GM18499 (cell line): Measurements from ENCODE around the gene IRX1.

Source experiments
- ATAC-seq: cut with Tn5 transposase; IDR thresholded peaks from one replicate; pipeline ENCODE4 v1.9.1; 2021; ENCODE audit warnings: moderate number of reproducible peaks; ENCODE audit not compliant: insufficient read depth, unreplicated experiment

The IRX1 gene

DNA sequence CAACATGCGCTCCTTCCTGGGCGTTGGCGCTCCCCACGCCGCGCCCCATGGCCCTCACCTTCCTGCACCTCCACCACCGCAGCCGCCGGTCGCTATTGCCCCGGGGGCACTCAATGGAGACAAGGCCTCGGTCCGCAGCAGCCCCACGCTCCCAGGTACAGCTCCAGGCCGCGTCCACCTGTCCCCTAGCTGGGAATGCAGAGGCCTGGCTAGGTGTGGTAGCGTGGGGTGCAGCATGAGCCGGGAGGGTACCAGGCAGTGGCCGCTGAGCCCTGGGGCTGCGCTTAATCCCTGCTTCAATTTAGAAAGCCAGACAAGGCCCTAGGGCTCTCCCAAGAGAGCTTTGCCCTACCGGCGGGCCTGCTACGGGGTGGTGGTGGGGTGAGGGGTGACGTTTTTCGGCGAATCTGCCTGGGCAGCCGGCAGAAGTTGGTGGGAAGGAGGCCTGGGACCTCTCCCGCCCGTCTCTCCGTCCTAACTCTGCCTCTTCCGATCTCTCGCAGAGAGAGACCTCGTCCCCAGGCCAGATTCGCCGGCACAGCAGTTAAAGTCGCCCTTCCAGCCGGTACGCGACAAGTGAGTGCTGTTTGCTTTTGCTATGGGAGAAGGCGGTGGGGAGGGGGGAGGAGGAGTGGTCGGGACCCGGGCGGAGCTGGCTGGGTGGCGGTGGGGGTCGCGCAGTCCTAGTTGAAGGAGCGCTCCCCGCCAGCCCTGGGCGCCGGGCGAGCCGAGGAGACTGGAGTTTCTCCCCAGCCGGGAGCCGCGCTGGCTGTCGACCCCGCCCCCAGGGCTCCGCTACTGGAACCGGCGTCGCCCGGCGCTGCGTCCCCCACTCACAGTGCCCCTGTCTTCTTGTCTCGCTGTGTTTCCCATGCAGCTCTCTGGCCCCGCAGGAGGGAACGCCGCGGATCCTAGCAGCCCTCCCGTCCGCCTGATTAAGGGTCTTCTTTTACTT, 4.8 kb downstream of the IRX1 start:
- ATAC-seq, result no peak

DNA sequence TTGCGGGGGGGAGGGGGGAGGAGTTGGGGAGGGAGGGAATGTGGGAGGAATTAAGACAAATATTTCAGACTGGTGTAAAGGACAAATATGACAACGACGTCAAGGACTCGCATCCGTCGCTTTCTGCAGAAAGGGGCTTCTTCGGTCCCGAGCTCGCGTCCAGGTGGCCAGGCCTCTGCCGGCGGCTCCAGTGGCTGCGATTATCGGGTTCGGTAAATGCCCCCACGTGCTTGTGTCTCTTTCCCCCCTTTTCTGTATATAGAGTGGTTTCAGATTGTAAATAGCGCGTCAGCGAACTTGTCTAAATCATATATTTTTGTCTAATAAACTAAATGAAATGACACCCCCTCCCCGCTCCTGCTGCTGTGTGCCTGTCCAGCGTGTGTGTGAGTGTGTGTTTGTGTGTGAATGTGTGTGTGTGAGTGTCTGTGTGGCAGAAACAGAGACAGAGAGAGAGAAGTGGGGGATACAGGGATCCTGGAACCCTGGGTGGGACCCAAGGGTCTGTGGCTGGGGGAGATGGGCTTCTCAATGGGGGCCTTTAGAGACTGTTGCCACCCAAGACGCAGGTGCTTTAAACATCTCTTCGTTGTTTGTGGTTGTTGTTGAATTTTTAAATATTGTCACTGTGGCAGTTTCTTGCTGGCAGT, 5.6 kb downstream of the IRX1 start:
- no peak for ATAC-seq

DNA sequence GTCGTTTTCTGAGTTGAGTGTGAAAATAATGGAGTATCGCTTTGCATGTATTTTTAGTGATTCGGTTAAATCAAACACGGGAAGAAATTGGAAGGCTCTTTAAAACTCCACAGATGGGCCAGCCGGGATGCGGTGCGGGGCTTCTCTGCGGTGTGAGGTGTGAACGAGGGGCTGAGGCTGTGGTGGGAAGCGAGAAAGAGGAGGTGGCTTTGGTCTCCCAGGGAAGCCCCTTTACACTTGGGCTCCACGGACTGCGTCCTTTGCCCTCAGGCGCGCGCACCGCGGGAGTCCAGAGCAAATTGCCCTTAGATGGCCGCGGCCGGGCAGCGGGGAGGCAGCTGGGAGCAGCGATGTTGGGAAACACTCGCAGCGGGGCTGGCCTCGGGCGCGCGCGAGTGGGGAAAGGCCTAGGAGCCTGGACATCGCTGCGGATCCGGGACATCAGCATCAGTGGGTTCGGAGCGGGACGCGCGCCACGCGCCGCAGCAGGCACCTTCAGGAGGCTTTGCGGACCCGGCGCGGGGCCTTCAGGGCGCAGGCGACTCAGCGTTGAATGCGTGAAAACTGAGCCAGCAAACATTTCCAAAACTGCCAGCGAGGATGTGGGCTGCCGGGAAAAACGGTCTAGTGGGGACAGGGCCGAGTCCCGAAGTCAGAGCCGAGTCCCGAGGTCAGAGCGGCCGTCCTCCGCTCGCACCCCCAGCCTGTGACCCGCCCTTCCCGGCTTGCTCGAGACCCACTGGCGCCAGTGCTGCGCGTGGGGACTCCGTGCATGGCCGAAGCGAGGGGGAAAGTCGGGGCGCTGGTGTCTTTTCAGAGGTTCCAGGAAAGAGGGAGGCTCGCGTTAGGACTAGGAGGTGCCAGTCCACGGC, 6.5 kb downstream of the IRX1 start:
- no peak for ATAC-seq

DNA sequence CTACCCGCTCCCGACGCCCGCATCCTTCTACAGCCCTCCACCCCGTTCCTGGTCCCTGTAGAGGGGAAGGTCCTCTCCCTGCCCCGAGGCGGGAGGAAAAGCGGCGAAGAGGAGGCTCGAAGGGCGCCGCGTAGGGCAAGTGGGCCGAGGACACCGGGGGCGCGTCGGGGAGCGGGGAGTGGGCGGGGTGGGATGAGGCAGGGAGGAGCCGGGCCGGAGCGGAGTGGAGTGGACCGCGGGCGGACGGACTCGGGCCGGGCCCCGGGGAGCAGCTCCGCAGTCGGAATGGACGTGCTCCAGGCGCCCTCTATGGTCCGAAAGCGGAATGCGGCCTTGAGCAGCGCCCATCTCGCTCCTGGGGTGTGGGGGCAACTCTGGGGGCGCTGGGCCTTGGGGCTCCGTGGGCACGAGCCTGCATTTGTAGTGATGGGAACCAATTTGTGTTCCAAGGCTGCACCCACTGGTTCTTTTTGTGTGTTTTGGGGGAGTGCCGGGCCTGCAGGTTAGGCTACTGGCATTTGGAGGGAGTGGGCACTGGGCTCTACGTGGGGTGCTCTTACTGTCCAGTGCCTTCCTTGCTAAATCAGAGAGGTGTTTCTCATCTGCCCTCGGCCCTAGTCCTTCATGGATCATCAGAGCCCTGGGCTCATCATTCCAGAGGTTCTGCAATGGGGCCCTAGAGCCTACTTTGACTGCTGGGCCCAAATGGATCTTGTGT, 7.3 kb downstream of the IRX1 start:
- ATAC-seq, result no peak

DNA sequence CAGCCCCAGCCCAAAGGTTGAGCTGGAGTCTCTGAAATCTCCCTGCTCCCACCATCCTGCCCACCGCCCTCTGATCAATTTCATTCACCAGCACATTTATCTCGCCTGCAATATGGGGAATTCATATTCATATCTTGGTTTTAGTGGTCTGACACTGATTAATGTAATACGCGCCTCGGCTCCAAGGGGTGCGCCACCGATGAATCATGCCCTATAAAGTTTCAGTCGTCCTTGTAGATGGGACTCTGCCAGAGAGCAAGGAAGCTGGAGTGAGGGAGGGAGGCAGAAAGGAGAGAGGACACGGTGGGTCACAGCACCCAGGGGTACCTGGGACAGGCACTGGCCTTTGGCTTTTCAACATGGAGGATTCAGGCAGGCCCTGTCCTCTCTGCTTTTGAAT, 8.9 kb downstream of the IRX1 start:
- no peak for ATAC-seq

DNA sequence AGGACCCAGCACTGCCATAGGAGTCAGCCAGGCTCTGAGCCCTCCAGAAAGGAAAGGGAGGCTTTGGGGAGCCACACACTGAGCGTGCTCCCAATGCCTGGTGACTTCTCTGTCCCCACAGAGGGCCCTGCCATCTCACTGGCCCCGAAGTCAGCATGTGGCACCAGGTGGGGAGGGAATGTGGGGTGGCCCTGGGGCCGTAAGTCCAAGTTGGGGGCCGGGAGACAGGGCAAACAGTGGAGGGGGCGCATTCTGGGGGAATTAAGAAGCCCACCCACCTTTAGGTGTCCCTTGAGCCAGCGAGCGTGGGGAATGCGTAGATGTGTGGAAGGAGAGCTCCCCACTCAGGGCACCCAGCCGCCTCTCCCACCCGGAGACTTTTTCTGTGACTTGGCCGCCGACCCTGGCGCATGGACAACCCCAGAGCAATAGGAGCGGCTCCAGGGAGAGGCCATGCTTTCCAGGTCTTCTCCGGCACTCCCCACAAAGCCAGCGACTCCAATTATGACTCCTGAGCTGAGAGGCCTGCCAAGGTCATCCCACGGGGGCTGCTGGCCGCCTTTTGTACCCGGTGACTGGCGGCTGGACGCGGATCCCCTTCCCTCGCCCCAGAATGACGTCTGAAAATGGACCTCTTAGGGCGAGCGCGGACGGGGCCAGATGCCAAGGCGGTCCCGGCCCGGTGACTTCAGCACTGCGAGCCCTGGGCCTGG, 9.8 kb downstream of the IRX1 start:
- no peak for ATAC-seq

DNA sequence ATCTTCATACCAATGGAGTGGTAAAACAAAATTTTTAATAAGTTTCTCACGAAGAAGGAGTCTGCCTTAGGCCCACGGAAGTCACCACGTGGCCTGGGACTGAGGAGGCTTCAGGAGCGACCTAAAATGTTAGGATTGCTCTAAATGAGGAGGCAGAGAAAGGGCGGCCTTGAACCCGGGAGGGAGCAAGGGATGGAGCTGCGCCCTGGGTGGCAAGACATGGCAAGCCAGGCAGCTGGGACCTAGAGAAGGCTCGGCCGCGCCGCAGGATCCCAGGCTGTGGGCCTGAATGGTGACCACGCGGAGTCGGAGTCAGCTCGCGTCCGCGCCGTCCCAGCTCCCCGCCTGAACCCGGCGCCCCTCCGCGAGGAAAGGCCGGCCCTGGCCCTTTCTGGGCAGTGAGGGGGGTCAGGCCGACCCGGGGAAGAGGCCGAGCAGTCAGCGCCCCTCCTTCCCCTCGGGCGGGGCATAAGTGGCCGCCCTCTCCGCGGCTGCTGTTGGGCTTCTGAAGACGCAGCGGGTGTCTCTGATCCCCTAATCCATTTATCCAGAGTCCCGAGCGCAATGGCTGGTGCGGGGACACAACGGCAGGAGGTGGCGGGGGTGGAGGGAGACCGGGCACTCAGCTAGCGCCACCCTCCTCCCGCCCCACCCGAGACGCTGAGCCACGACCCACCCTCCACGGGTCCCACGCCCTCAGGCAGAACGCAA, 10.6 kb downstream of the IRX1 start:
- ATAC-seq, result no peak

DNA sequence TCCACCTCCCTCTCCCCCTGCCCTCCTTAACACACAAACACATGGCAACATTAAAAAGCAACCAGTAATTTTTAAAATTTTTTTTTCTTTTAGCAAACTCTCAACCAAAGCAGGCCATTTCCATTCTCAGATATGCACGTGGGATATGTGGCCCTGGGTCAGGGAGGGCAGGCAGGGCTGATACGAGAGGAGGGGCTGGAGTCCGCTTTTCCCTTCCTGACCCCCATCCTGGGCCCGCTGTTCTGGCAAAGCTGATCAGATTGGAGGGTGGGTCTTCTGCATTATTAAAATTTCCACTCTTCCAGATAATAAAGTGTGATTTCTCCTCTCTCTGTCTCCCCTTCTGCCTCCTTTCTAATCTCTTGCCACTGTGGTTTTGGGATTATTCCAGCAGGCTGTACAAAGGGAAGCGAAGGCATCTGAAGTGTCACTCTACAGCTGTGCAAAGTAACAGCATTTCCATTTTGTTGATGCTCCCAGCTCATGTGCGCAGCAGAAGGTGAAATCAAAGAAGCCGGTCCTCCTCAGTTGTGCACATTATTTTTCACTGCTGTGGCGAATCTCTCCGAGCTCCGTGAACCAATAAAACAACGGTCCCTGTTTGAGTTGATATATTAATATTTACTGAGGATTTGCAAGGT, 12.0 kb downstream of the IRX1 start:
- ATAC-seq, result no peak

DNA sequence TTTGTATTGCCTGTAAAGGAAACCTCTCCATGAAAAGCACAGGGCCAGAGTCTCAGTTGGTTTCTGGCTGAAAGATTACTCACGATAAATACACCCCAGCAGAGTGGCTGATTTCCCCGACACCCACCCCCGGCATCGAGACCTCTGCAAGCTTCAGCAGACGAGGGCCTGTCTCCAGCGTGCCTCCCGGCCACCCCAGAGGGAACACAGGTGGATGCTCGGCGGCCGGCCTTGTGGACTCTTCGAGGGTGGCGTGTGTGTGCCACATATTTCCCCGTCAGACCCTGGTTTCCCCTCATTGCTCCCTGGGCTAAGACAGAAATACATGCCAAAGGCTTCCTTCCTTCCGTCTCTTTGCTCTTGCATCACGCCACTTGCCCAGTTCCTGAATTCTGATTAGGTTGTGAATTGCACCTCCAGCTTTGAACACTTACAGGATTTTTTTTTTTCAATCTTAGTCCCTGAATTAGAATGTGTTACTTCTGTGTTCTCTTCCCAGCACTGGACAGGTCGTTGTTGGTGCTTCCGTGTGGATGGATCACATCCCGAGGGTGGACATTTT, 13.6 kb downstream of the IRX1 start:
- ATAC-seq, result no peak

DNA sequence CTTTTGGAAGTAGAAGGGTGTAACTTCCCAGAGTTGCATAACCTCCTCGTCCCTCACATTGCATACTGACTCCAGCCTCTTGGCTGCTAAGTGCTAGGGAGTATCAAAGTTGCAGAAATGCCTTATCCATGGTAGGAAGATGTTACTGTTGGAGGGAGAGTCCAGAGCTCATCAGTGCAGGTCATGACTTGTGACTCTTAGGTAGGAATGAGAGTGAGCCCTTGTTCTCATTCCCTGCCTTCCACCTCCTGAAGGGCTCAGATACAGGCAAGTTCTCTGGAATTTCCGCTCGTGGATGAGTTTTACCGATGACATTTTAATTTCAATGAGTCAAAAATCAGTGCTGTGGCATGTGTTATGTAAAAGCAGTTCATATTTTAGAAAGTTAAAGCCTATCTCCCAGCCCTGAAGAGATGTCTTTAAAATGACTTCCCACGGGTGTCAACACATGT, 17.0 kb downstream of the IRX1 start:
- ATAC-seq, result no peak

DNA sequence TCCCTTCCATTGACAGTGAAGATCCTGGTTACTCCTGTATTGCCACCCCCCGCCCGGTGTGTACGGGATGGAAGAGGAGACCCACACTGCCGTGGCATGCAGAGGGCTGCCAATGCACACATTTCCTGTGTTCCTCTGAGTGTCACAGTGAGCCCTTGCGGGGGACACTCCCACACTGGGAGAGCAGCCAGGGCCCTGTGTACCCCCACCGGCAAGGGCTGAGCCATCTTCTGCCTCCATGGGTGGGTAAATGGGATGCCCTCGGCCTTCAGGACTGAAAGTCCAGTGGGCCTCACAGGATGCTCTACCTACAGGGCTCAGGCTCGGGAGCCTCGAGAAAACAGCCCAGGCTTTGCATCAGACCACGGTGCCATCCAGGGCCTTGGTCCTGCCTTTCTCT, 18.1 kb downstream of the IRX1 start:
- ATAC-seq, result no peak

DNA sequence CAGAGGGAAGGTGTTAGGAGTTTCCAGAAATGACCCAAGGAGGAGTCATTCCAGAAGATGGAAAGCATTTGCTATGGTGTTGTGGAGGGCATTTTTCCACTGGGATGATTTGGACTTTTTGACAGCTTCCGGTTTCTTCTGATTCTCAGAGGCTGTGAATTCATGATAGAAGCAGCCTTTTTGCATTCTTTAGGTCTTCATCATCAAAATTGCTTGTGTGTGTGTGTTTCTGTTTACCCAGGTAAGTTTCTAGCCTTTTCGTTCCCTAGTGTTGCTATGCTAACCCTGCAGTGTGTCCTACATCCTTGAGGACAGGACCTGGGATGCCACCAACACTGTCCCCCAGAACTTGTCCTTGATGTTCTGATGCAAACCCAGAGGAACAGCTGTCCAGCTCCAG, 19.6 kb downstream of the IRX1 start:
- no peak for ATAC-seq

DNA sequence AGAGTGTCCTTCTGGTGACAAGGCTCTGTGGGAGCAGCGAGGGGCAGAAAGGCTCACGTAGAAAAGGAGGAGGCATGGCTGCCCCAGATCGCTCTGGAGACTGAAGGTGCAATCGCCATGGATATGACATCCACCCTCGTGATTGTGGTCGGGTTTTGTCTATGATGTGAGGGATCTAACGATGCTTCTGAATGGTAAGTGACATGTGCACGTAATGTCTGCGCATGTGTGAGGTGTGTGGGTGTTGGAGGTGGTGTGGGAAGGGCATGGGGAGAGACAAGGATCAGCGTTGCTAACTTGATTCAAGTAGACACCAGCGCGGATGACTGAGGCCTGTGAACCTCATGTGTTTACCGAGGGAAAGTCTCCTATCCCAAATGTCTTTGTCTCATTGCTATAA, 20.2 kb downstream of the IRX1 start:
- ATAC-seq, result no peak

DNA sequence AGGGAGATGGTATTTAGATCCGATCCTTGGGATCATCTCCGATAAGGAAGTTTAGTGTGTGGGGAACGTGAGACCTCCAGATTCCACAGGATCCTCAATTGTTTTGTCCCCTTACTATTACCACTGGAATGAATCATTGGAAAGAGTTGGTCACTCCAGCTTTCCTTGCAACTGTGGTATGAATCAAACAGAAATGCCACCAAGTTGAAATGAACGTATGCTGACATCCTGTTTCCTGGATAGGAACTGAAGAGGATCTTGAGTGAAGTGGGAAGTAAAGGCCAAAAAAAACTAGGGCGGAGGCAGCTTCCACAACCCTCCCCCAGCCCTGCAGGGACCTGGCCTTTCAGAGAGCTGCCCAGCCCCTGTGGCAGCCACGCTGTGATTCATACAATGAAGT, 23.9 kb downstream of the IRX1 start:
- ATAC-seq, result no peak

DNA sequence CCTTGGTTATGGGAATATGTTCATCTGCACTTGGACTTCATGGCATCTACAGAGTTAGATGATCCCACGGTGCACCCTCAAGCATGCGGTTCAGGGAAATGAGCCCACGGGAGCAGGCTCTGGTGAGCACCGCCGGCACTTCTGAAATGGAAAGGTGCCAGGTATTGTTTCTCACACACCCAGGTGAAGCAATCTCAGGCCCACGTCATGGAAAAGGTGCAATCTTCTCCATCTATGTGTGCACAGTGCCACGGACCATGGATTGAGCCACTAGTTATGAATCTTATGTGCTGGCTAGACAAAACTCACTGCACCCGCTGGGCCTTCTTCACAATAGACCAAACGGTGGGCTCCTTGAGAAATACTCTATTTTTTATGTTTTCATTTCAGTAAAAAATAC, 27.3 kb downstream of the IRX1 start:
- ATAC-seq, result no peak

DNA sequence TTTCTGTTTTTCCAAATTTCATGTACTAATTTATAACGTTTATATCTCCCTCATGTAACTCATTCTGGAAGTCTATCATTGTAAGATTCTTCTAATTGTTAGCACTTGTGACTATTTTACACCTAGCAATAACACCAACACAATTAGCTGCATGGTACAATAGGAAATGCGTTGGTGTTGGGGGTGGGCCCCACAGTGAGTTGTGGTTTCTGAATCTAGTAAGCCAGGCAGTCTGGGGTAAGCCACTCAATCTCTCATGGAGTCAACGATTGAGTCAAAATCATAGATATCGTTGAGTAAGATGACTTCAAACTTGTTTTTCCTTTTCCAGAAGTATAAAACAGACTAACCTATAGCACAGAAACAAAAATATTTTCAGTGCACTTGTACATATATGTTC, 30.0 kb downstream of the IRX1 start:
- no peak for ATAC-seq

DNA sequence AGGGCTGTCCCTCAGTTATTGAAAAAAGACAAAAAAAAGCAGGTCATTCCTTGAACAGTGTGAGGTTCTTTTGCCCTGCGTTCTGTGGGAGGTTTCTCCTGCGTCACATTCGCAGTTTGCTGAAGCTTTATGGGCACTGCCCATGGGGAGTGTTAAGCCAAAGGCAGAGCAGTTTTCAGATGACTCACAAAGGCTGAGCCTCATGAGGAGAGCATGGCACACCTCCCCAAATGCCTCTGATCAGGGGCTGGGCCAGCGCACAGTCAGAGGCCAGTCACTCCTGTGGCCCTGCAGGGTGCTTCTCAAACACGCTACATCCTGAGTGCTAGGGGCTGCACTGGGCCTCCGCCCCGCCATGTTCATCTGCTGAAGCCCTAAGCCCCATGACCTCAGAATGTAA, 38.4 kb downstream of the IRX1 start:
- ATAC-seq, result no peak

DNA sequence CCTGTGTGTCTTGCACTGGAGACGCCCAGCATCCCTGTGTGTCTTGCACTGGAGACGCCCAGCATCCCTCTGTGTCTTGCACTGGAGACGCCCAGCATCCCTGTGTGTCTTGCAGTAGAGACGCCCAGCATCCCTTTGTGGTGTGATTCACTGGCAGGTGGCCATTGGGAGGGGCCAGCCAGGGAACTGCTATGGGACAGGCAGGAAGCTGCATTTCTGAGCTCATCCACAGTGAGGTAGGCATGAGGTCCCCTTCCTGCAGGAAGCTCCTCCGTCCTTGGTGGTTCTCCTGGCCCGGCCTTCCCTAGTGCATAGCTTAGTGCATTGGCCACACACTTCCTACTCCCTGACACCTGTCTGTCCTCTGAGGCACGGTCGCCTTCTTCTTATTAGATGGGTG, 43.5 kb downstream of the IRX1 start:
- no peak for ATAC-seq
